Activated CD4-positive, CD25-positive, alpha-beta regulatory T cell treated with anti-CD3 and anti-CD28 coated beads, Interleukin-2, amount 50 U/mL, for 72 hours (primary cell): Measurements from ENCODE around the gene KCNQ1.

ENCODE experiments used
- DNase-seq: peaks from one replicate; pipeline ENCODE4 v3.0.0; 2021

KCNQ1 gene

DNA sequence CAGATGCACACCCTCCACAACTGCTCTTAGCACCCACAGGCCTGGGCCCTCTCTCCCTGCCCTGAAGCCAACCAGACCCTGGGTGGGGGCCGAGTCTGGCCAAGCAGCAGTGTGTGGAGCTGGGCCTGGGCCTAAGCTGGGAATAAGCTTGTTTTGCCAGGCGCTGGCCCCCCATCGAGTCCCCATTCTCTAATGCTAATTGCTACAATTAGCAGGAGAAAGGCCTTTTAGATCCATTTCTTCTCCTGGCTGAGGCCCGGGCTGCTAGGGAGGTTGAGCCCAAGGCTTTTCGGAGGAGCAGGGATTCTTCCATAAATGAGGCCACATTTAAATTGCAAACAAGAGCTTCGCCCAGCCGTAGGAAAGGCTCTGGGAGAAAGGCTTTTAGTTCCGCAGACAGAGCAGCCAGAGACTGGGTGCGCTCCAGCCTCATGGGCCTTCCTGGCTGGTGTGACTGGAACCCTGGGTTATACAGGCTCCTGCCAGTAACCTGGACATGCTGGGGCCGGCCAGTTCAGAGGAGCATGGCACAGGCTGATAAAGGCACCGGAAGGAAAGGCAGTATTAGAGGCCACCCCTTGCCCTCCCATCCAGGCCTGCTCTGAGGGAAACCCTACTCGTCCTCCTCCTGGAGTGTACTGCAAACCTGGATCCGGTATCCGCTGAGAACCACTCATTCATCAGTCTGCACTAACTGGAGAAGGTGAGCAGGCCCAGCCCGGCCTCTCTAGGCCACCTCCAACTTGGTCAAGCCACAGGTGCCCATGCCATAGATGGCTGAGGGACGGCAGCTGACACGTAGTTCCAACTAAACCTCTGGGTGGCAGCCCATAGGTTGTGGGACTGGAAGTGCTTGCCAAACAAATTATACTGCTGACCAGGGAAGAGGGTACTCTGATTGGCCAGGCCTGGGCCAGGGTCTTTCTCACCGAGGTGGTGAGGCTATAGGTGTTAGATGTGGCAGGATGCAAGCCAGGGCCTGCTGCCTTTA lies 248.8 kb downstream of the KCNQ1 start:
- DNase-seq: no peak

DNA sequence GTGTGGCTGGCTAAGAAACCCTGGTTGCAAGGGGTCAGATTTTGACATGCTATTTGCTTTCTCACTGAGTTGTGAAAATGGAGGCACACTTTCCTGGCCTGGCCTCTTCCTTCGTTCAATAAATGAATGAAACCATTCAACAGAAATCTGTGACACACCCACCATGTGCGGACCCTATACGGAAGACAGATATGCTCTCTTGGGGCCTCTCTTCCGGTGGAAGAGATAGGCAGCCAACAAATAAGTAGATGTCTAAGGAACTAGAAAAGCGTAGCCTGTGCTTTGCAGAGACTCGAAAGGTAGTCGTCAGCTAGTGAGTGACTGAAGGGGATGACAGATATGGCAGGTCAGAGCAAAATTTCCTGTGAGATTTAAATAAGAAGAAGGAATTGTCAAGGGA lies 249.7 kb downstream of the KCNQ1 start:
- no peak for DNase-seq

DNA sequence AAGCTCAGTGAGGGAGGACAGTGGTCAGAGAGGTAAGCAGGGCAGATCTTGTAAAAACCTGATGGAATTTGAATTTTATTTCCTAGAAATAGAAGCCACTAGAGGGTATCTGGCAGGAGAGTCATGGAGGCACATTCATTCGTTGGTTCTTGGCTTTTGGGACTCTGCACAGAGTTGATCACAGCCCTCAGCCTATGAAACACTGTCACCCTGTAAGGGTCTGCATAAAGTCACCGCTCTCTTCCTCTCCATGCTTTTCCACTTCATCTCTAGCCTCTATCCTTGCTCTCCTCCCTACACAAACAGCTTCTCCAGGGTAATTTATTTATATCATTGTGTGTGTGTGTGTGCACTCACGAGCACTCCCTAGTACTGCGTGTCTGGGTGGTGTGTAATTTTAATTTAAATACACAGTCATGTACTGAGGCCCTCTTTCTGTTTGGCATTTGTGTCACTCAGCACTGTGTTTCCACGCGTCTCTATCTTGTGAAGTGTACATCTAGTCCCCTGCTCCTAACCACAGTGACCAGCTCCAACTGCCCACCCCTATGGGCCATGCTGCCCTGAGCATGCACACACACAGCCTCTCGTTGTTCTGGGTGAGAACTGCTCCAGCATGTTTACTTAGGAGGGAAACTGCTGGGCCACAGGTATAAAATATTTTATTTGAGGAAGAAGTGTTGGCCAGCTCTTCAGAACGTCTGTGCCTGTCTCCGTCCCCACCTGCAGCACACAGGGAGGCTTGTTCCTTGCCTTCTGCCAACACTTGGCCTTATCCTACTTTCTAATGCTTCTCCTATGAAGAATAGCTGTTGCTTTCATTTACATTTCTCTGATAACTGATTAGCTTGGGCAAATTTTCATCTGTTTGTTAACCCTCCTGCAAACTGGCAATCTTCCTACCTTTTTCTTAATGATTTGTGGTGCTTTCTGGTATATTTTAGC lies 250.5 kb downstream of the KCNQ1 start:
- no peak for DNase-seq

GRCh38 chr11:2696455-2696854 lies 251.6 kb downstream of the KCNQ1 start:
- DNase-seq: no peak

DNA sequence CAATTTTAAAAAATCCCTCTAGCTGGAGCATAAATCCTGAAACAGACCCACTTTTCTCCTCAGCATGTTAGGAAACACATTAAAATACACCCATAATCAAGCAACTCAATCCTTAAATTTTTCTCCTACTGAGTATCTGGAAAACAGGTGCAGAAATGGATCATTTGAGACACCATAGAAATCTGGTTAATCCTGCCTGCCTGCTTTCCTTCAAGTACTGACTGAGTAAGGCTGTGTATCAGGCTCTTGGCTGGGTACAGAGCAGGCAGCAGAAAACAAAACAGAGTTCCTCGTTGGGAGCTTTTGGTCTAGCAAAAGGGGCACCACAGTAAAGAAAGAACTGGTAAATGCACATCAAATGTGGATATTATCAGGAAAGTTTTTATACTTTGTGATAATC lies 253.1 kb downstream of the KCNQ1 start:
- no peak for DNase-seq

DNA sequence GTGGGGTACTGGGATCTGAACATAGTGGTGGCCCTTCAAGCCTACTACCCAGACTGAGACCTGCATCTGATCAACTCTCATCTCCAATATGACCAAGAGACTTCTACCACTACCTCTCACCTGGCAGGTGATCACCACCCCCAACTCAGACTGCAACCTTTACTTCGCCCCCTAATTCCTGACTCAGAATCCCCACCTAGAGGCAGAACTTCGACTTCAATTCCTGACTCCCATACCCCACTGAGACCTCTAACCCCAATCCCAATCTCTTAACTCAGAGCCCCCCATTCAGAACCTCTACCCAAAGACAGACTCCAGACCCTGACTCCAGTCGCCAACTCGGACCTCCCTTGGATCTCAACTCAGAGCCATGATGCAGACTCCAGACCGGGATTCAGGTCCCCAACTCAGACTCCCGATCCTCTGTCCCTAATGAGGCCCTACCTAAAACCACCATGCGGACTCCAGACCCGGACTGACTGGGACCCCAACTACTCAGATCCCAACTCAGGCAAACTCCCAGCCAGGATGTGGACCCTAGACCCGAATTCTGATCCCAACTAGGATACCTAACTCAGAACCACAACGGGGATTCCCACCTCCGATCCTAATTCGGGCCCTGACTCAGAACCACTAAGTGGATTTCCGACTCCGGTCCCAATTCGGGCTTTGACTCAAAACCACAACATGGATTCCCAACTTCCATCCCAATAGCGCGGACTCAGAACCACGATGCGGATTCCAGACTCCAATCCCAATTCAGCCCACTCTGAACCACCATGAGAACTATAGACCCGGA lies 253.8 kb downstream of the KCNQ1 start:
- DNase-seq: no peak

DNA sequence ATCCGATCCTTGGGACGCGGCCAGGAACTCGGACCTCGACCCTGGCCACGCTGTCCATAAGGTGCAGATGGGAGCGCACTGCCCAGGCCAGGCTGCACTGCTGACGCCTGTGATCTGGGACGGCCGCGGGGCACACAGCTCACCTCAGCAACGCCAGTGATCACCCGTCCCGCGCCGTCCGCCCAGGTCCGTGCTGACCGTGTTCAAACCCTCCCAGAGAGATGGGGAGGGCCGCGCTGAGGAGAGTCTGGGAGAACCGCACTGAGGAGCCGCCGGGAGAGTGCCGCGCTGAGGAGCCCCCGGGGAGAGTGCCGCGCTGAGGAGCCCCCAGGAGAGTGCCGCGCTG lies 254.3 kb downstream of the KCNQ1 start:
- DNase-seq: no peak

GRCh38 chr11:2699531-2700414 lies 255.0 kb downstream of the KCNQ1 start, which contains the start of gene KCNQ1OT1:
Gene KCNQ1OT1 (minus strand): TSS chr11:2699994.
- DNase-seq: peak; percentile 80

GRCh38 chr11:2700415-2701211 lies 255.8 kb downstream of the KCNQ1 start:
- DNase-seq: peak; percentile 50

DNA sequence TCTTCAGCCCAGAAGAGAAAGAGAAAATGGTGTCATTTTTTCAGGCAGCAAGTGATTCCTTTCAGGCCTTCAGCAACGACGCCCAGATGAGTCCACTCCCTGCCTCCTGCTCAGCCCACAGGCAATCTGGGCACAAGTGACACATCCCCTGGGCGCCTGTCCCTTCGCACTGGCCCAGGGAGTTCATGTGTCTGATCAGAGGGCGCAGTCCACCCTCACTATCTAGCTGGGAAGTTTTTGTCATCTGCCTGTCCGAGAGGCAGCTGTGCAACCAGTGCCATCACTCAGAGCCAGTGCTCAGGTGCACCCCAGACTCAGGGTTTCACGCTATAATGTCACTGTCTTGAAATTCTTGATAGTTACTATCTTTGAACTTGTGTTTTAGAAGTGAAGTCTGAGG lies 256.4 kb downstream of the KCNQ1 start:
- no peak for DNase-seq

DNA sequence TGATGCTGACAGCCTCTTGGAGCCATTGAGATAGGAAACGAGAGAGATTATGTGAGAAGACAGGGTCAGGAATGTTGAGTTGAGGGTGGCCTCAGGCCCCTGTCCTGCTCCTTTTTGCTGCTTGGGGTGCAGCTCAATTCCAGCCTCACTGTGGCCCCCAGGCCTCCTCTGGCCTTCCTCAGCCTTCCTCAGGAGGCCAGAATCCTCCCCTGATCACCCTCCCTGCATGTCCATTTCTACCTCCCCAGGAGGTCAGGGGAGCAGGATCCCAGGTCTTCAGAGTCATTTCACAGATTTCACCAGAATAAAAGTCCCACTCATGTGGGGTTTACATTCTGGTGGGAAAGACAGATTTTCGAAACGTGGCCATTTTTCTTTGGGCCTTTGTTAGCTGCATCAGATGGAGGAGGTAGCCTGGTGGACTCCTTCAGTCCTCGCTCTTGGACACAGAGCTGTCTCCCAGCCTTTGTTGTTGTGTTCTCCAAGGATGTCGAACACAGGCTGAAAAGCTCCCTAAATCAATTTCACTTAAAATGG lies 257.2 kb downstream of the KCNQ1 start:
- DNase-seq: no peak

DNA sequence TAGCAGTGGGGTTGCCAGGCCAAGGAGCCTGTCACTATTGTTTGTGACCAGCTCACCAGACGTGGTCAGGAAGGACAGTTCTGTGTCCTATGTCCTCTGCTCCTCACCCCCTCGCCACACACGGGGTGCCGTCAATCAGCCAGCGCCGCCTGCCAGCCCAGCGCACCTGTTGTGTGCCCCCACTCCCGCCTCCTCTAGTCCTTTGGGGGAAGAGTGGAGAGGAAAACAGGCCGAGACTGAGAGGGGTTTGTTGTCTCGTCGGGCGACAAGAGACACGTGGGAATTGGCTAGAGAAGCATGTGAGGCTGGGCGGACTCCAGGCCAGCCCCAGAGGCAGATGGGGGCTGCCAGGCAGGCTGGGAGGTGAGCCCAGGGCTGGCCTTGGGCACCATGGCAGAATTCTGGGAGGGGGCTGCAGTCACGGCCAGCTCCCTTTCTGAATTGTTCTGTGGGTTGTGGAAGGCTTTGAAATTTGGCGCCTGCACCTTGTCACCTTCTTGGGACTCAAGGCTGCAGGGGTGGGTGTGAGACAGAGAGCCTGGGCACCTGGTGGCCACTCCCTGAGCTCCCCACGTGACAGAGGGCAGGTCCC lies 258.1 kb downstream of the KCNQ1 start:
- no peak for DNase-seq

DNA sequence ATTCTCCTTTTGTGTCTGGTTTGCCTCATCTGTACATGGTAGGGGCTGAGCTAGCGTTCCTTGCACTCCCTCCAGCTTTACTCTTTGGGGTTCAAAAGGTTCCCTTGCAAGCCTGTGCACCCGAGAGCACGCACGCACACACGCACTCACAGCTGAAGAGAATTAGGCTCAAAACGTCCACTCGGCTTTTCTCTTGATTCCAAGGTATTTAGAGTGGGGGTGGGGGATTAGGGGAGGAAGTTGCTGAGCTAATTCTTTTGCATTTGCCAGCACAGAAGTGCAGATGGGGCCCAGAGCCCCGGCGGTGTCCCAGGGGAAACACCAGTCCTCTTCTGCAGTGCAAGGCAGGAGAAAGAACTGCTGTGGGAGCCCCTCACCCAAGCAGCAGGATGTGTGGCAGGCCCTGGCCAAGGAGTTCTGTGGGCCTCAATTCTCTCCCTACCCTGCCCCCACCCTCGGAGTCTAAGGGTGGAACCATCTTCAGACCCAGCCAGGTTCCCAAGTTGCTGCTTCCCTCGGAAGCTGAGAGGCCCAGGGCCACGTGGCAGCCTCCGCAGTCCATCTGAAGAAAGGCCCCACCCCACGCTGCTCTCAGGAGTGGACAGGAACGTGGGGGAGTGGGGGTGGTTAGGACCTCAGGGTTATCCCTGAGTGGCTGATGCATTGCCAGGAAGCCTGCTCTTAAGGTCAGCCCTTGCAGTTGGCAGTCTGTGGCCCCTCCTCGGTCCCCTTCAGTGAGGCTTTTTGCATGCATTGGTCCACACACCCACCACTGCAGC lies 258.7 kb downstream of the KCNQ1 start:
- no peak for DNase-seq

GRCh38 chr11:2704356-2704755 lies 259.5 kb downstream of the KCNQ1 start:
- DNase-seq: no peak

DNA sequence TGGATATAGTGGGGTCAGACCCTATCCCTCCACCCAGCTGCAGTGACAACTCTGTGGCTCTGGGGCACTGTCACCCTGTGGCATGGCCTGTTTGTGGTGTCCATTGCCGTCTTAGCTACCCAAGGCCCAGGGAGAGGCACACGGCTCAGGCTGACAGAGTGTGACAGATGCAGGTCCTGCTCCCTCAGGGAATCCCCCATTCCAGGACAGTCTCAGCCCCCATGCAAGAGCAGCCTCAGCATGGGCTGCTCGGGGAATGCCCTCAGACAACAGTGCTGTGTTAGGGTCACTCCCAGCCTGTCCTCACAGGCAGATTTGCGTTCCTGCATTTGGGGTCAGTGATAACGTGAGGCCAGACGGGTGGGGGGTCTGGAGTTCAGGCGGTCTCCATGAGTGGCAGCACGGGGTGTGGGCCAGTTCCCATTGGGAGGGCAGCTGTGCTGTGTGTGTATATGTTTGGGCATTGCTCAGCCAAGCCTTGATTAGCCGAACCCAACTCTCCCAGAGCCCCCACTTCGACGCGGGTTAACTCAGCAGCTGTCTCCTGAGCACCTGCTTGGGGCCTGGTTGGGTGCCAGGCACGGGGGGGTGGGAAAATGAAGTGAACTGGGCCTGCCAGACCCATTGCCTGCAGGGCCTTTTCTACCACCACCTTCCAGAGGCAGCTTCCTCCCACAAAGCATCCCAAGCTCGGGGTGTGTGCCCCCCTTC lies 260.2 kb downstream of the KCNQ1 start:
- DNase-seq: no peak

GRCh38 chr11:2706321-2706720 lies 261.5 kb downstream of the KCNQ1 start:
- no peak for DNase-seq

GRCh38 chr11:2707736-2708135 lies 262.9 kb downstream of the KCNQ1 start:
- DNase-seq: no peak

DNA sequence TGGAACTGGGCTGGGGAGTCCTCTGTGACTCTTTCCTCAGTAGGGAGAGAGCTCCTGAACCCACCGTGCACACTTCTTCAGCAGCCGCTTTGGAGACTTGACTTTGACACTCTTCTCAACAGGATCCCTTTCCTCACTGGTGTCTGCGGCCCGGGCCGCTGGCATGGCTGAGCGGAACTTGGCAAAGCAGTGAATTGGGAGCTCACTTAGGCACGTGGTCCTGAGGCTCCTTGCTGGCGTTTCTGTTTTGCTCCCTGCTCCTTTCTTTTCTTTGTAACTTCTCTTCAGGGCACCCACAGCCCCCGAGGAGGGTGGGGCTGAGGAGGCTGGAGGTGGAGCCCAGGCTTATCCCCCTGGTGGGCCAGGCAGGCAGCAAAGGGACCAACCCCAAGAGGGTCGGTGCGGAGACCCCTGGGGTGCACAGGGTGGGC lies 263.4 kb downstream of the KCNQ1 start:
- DNase-seq: no peak
